Astrocyte of the cerebellum (primary cell): ENCODE results near the gene CD81.

Source experiments
- DNase-seq: peaks from one replicate; pipeline ENCODE4 v3.0.0-alpha.2; 2011; ENCODE audit warnings: low read depth
- H3K4me3 ChIP-seq: 2 replicates; pipeline ENCODE4 v1.5.1; 2011; ENCODE audit warnings: mild to moderate bottlenecking, low read depth, low read length, moderate library complexity
- in situ Hi-C: cut with HindIII; loops from 2 replicates; pipeline ENCODE4 v1.10.0; 2017; ENCODE audit warnings: low sequenced_read_pairs
- TF ChIP-seq, protein P1 (sequence below): IDR thresholded peaks from 2 replicates; pipeline ENCODE4 v1.5.1; 2012; ENCODE audit warnings: low read length, low read depth, moderate library complexity, mild to moderate bottlenecking; ENCODE audit errors: missing control alignments

Gene CD81

DNA sequence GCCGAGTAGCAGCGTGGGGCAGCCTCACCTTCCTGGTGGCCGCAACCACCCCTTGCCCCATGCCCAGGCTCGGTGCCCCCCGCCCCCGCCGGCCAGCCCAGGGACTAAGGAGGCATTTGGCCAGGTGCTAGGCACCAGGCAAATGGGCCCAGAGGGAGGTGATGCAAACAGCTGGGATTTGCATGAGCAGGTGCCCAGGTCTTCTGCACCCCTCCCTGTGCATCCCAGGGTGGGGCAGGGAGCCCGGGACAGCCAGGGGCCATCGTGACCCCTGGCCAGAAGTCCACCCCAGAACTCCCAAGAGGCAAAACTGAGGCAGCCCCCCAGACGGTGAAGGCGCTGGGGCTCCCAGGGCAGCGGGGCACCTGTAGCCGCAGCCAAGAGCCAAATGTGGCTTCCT lies 49.1 kb downstream of the CD81 start:
- in situ Hi-C loops, result no loop called here
- DNase-seq, result no peak
- H3K4me3 ChIP-seq, result no peak overlapping the region
- TF ChIP-seq, protein P1, sequence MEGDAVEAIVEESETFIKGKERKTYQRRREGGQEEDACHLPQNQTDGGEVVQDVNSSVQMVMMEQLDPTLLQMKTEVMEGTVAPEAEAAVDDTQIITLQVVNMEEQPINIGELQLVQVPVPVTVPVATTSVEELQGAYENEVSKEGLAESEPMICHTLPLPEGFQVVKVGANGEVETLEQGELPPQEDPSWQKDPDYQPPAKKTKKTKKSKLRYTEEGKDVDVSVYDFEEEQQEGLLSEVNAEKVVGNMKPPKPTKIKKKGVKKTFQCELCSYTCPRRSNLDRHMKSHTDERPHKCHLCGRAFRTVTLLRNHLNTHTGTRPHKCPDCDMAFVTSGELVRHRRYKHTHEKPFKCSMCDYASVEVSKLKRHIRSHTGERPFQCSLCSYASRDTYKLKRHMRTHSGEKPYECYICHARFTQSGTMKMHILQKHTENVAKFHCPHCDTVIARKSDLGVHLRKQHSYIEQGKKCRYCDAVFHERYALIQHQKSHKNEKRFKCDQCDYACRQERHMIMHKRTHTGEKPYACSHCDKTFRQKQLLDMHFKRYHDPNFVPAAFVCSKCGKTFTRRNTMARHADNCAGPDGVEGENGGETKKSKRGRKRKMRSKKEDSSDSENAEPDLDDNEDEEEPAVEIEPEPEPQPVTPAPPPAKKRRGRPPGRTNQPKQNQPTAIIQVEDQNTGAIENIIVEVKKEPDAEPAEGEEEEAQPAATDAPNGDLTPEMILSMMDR, result no peak

DNA sequence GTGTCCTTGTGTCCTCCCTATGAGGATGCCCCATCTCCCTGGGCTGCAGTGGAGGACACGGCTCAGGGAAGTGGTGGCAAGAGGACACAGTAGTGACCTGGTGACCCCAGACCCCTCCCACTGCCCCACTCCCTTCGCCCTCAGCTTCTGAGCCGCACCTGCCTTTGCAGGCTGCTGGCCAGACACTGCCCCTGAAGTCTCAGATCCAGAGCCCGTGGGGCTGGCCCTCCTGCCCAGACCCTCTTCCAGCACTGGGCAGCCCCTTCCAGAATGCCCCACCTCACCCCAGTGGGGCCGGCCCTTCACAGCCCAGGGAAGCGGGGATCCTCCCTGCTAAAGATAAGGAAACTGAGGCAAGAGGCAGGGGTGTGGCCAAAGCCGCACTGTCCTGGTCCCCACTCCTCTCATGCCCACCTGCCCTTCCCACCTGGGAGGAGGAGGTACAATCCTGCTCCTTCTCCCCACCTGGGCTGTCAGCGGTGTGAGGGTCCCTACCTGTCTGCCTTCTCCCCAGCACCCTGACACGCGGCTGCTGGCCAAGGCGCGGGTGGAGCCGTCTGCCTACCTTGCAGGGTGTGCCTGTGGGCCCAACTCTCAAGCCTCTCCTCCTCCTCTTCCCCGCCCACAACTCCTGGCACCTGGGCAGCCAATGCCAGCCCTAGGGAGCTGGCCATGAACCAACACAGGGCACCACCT lies 49.9 kb downstream of the CD81 start:
- no peak for DNase-seq
- TF ChIP-seq, protein P1, result no peak
- in situ Hi-C loops, result no loop called here
- no peak overlapping the region for H3K4me3 ChIP-seq

DNA sequence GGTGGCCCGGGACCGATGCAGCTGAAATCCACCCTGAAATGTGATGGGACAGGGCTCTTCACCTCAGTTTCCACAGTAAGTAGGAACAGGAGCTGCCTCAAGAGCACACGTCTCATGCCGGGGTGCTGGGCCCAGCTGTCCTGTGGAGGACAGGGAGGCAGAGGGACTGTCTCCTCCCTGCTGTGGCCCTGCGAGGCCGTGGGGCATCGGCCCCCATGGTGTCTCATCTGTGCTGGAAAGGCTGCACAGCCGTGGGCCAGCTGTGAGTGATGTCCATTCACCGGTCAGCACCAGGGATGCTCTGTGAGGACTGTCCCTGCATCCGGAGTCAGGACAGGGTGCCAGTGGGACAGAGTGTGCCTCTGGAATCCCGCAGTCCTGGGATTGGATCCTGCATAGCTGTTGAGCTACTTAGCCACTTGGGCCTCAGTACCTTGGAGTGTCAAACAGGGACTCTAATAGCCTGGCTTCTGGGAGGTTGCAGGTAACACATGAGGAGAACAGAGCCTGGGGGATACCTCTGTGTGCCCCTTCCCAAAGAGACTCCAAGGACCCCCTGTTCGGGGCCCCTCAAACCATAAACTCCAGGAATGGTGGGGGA lies 50.7 kb downstream of the CD81 start:
- TF ChIP-seq, protein P1, result no peak
- no peak for DNase-seq
- no peak overlapping the region for H3K4me3 ChIP-seq
- in situ Hi-C loops, result no loop called here

DNA sequence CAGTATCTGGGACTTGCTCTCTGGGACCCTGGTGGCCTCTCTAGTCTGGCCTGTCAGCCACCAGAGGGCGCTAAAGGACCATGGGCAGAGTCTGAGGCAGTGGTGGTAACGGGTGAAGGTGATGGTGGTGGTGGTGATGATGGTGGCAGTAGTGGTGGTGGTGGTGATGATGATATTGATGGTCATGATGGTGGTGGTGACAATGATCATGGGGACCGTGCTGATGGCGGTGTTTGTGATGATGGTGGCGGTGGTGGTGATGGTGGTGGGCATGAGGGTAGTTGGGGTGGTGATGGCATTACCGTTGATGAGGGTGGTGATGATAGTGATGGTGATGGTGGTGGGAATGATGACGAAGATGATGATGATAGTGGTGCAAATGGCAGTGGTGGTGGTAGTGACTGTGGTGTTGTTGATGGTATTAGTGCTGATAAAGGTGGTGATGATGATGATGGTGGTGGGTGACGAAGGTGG lies 51.2 kb downstream of the CD81 start:
- peak; percentile 13 for DNase-seq
- no peak overlapping the region for H3K4me3 ChIP-seq
- in situ Hi-C loops, result no loop called here
- TF ChIP-seq, protein P1, result peak; percentile 79

DNA sequence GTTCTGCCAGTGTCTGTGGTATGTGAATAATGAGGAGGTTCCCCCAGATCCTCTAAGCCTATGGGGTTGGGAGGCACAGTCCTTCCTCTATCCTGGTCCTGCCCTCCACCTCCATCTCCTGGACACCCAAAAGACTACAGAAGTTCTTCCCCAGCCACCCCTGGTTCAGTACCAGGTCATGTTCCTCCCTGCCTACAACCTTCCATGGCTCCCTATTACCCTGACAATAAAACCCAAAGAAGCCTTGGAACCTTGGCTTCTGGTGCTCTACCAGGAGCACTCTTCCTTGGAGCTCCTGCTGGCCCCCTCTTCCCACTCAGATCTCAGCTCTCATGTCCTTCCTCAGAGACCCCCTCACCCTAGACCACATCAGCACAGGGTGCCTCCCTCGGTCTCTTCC lies 54.3 kb downstream of the CD81 start:
- in situ Hi-C loops, result no loop called here
- DNase-seq, result no peak
- no peak overlapping the region for H3K4me3 ChIP-seq
- TF ChIP-seq, protein P1, result no peak

DNA sequence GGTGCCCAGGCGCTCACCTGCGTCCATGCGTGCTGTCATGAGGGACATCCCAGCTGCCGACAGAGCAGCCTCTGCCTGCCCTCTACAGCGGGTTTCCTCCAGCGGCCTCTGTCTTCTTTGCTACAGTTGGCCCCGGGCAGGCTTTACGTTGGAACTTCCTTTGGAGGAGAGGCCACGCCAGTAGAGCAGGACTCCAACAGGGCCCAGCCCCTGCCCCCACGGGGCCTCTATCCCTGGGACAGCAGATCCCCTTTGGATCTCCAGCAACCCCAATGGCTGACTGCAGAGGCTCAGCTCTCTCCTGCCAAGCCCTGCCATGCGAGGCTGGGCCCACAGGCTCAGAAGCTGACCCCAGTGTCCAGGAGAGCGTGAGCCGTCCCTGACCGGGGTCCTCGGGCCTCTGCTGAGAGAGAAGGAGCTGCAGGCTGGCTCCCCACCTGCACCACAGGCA lies 55.1 kb downstream of the CD81 start:
- DNase-seq, result no peak
- TF ChIP-seq, protein P1, result no peak
- no peak overlapping the region for H3K4me3 ChIP-seq
- in situ Hi-C loops, result no loop called here
